Measurements from ENCODE around the gene HSFX2. TPM values are rescaled to one million over a fixed set of nuclear protein-coding genes. Genes with fewer than 3 reads are reported as not detected.
"Not testable (repeated sequence)": the region's sequence is repeated elsewhere in the genome, so short reads cannot be mapped to it uniquely, and the experiment has no call there.

HSFX2 gene
- total RNA-seq, 1 donor from 2014 or later, result not detected

- not testable (repeated sequence) for DNase-seq
These were observed 7.8 kb downstream of the HSFX2 start, which contains the start of gene MAGEA9B for GRCh38 chrX:149587359-149587758. TSS of gene MAGEA9B (minus strand) at chrX:149587459. CDS start at chrX:149583179, 4,280 bp downstream.

GRCh38 chrX:149585631-149586030 lies 9.5 kb downstream of the HSFX2 start:
- not testable (repeated sequence) for DNase-seq

GRCh38 chrX:149573456-149573855 lies 21.7 kb downstream of the HSFX2 start:
- not testable (repeated sequence) for DNase-seq

GRCh38 chrX:149572743-149573142 lies 22.4 kb downstream of the HSFX2 start:
- DNase-seq, result no peak

- no peak for DNase-seq
These were observed 23.3 kb downstream of the HSFX2 start for GRCh38 chrX:149571770-149572169.

GRCh38 chrX:149570668-149571067 lies 24.4 kb downstream of the HSFX2 start:
- no peak for DNase-seq

GRCh38 chrX:149569770-149570169 lies 25.3 kb downstream of the HSFX2 start:
- no peak for DNase-seq

GRCh38 chrX:149568701-149569296 lies 26.3 kb downstream of the HSFX2 start:
- DNase-seq, result no peak

- DNase-seq, result no peak
These were observed 27.3 kb downstream of the HSFX2 start for GRCh38 chrX:149567621-149568417.

GRCh38 chrX:149563359-149563758 lies 31.8 kb downstream of the HSFX2 start:
- DNase-seq, result no peak

GRCh38 chrX:149555251-149555650 lies 39.9 kb downstream of the HSFX2 start:
- DNase-seq, result not testable (repeated sequence)

GRCh38 chrX:149551939-149552248 lies 43.2 kb downstream of the HSFX2 start:
- DNase-seq, result not testable (repeated sequence)

GRCh38 chrX:149551245-149551938 lies 43.7 kb downstream of the HSFX2 start:
- DNase-seq, result not testable (repeated sequence)

GRCh38 chrX:149550454-149550853 lies 44.7 kb downstream of the HSFX2 start:
- DNase-seq, result not testable (repeated sequence)

- DNase-seq, result not testable (repeated sequence)
These were observed 45.4 kb downstream of the HSFX2 start, which contains the start of gene HSFX3 for GRCh38 chrX:149549701-149550100. TSS of gene HSFX3 (minus strand) at chrX:149549924. CDS start at chrX:149549852, 72 bp downstream.

- DNase-seq, result not testable (repeated sequence)
These were observed 47.3 kb downstream of the HSFX2 start for GRCh38 chrX:149547782-149548181.

- DNase-seq, result not testable (repeated sequence)
These were observed 48.2 kb downstream of the HSFX2 start for GRCh38 chrX:149546962-149547361.

- DNase-seq, result not testable (repeated sequence)
These were observed 49.3 kb downstream of the HSFX2 start for GRCh38 chrX:149545545-149546543.

Measured in skin of body (tissue), 2 donors.